NB4 (cell line): ENCODE results near the gene OR2S2.

Experiments
- CTCF ChIP-seq: IDR thresholded peaks from one replicate; pipeline ENCODE4 v1.5.1; 2012; ENCODE audit warnings: low read depth, low read length
- POLR2A ChIP-seq: IDR thresholded peaks from 2 replicates; pipeline ENCODE4 v1.6.1; 2011; ENCODE audit warnings: mild to moderate bottlenecking; ENCODE audit not compliant: insufficient read length; ENCODE audit errors: extremely low read depth

- TF ChIP-seq POLR2A (no peak), CTCF (no peak)
Observed at GRCh38 chr9:35920051-35920620, 37.8 kb downstream of the OR2S2 start.
